NT2/D1 (cell line): ENCODE measurements around the gene TCF4.

ENCODE experiments used
- SUZ12 ChIP-seq: IDR thresholded peaks from 2 replicates; pipeline ENCODE4 v1.6.1; 2011; ENCODE audit not compliant: insufficient read length, insufficient read depth; ENCODE audit errors: extremely low read depth
- YY1 ChIP-seq: IDR thresholded peaks from 2 replicates; pipeline ENCODE4 v1.6.1; 2011; ENCODE audit not compliant: insufficient read length, insufficient read depth
- ZNF274 ChIP-seq: IDR thresholded peaks from 2 replicates; pipeline ENCODE4 v1.6.1; 2011; ENCODE audit warnings: mild to moderate bottlenecking, low read depth, low read length

GRCh38 chr18:55515941-55516710, 71.9 kb downstream of the TCF4 start:
- TF ChIP-seq ZNF274 (no peak), SUZ12 (no peak), YY1 (no peak)
